ENCODE results near the gene CDRT15L2. TPM values are rescaled to one million over a fixed set of nuclear protein-coding genes. Genes with fewer than 3 reads are reported as not detected.
"Not testable (repeated sequence)": the region's sequence is repeated elsewhere in the genome, so short reads cannot be mapped to it uniquely, and the experiment has no call there.

CDRT15L2 gene
- total and polyA plus RNA-seq, 4 donors = not detected

GRCh38 chr17:20613248-20613647 is 33.7 kb downstream of the CDRT15L2 start:
- TF ChIP-seq JUND (IDR thresholded peaks at IDR 0.05) (no peak), RXRA (IDR thresholded peaks at IDR 0.05) (no peak), FOXA1 (IDR thresholded peaks at IDR 0.05) (no peak), SP1 (IDR thresholded peaks at IDR 0.05) (no peak), TAF1 (conservative IDR thresholded peaks at IDR 0.05) (no peak)
- Histone ChIP-seq H3K4me3 (ENCODE audit: low read depth in 1 of 3, low read length in 3 of 3) (no peak overlapping the region), H3K36me3 (ENCODE audit: control insufficient read depth in 4 of 4, insufficient read depth in 3 of 4, low read depth in 1 of 4, low read length in 3 of 4) (no peaks in the 10 kb centered on the region), H3K9me3 (ENCODE audit: control insufficient read depth in 4 of 4, low read length in 3 of 4) (no peaks in the 10 kb centered on the region), H3K4me1 (ENCODE audit: control insufficient read depth in 4 of 4, insufficient read depth in 4 of 4, low read length in 3 of 4) (no peaks in the 10 kb centered on the region), H3K27me3 (ENCODE audit: control insufficient read depth in 4 of 4, insufficient read depth in 4 of 4, low read length in 3 of 4) (no peaks in the 10 kb centered on the region), H3K27ac (ENCODE audit: low read depth in 1 of 2, low read length in 2 of 2) (no peak overlapping the region), H3K9ac (ENCODE audit: low read depth in 1 of 2, low read length in 2 of 2) (no peak overlapping the region)
- DNase-seq (ENCODE audit: low spot score) = no peak
- 89% methylated on average over 16 of the region's 16 CpGs for WGBS

DNA sequence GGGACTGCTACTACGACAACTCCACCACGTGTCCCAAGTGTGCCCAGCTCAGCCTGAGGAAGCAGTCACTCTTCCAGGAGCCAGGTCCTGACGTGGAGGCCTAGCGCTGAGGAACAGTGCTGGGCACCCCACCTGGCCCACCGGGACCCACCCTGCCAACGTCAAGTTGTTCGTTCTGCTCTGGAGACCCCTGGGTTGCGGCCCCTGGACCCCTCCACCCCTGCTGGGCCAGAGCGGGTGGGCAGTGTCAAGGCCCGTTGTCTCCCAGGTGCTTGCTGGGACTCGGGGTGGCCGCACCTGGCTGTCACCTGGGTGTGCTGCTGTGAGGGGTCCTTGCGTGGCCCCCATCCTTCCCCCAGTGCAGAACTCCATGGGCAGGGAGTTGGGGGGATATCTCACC is 34.4 kb downstream of the CDRT15L2 start:
- Histone ChIP-seq H3K27ac (ENCODE audit: low read depth in 1 of 2, low read length in 2 of 2) (no peak overlapping the region), H3K4me1 (ENCODE audit: control insufficient read depth in 4 of 4, insufficient read depth in 4 of 4, low read length in 3 of 4) (no peaks in the 10 kb centered on the region), H3K4me3 (ENCODE audit: low read depth in 1 of 3, low read length in 3 of 3) (no peak overlapping the region), H3K36me3 (ENCODE audit: control insufficient read depth in 4 of 4, insufficient read depth in 3 of 4, low read depth in 1 of 4, low read length in 3 of 4) (no peaks in the 10 kb centered on the region), H3K9ac (ENCODE audit: low read depth in 1 of 2, low read length in 2 of 2) (no peak overlapping the region), H3K9me3 (ENCODE audit: control insufficient read depth in 4 of 4, low read length in 3 of 4) (no peaks in the 10 kb centered on the region), H3K27me3 (ENCODE audit: control insufficient read depth in 4 of 4, insufficient read depth in 4 of 4, low read length in 3 of 4) (no peaks in the 10 kb centered on the region)
- TF ChIP-seq FOXA1 (IDR thresholded peaks at IDR 0.05) (no peak), JUND (IDR thresholded peaks at IDR 0.05) (no peak), EGR1 (IDR thresholded peaks at IDR 0.05; ENCODE audit: low read depth in 2 of 2) (no peak), TAF1 (conservative IDR thresholded peaks at IDR 0.05) (no peak), RXRA (IDR thresholded peaks at IDR 0.05) (no peak)
- TF ChIP-seq, protein P1, sequence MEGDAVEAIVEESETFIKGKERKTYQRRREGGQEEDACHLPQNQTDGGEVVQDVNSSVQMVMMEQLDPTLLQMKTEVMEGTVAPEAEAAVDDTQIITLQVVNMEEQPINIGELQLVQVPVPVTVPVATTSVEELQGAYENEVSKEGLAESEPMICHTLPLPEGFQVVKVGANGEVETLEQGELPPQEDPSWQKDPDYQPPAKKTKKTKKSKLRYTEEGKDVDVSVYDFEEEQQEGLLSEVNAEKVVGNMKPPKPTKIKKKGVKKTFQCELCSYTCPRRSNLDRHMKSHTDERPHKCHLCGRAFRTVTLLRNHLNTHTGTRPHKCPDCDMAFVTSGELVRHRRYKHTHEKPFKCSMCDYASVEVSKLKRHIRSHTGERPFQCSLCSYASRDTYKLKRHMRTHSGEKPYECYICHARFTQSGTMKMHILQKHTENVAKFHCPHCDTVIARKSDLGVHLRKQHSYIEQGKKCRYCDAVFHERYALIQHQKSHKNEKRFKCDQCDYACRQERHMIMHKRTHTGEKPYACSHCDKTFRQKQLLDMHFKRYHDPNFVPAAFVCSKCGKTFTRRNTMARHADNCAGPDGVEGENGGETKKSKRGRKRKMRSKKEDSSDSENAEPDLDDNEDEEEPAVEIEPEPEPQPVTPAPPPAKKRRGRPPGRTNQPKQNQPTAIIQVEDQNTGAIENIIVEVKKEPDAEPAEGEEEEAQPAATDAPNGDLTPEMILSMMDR (IDR thresholded peaks at IDR 0.05; ENCODE audit: low read depth, low read length, missing input control) = no peak
- TF ChIP-seq, protein P2, sequence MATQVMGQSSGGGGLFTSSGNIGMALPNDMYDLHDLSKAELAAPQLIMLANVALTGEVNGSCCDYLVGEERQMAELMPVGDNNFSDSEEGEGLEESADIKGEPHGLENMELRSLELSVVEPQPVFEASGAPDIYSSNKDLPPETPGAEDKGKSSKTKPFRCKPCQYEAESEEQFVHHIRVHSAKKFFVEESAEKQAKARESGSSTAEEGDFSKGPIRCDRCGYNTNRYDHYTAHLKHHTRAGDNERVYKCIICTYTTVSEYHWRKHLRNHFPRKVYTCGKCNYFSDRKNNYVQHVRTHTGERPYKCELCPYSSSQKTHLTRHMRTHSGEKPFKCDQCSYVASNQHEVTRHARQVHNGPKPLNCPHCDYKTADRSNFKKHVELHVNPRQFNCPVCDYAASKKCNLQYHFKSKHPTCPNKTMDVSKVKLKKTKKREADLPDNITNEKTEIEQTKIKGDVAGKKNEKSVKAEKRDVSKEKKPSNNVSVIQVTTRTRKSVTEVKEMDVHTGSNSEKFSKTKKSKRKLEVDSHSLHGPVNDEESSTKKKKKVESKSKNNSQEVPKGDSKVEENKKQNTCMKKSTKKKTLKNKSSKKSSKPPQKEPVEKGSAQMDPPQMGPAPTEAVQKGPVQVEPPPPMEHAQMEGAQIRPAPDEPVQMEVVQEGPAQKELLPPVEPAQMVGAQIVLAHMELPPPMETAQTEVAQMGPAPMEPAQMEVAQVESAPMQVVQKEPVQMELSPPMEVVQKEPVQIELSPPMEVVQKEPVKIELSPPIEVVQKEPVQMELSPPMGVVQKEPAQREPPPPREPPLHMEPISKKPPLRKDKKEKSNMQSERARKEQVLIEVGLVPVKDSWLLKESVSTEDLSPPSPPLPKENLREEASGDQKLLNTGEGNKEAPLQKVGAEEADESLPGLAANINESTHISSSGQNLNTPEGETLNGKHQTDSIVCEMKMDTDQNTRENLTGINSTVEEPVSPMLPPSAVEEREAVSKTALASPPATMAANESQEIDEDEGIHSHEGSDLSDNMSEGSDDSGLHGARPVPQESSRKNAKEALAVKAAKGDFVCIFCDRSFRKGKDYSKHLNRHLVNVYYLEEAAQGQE (IDR thresholded peaks at IDR 0.05) = no peak
- TF ChIP-seq, protein P3, sequence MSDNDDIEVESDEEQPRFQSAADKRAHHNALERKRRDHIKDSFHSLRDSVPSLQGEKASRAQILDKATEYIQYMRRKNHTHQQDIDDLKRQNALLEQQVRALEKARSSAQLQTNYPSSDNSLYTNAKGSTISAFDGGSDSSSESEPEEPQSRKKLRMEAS (IDR thresholded peaks at IDR 0.05) = no peak
- TF ChIP-seq, protein P4, sequence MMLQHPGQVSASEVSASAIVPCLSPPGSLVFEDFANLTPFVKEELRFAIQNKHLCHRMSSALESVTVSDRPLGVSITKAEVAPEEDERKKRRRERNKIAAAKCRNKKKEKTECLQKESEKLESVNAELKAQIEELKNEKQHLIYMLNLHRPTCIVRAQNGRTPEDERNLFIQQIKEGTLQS (IDR thresholded peaks at IDR 0.05) = no peak
- DNase-seq (ENCODE audit: low spot score) = no peak
- 89% methylated on average over 13 of the region's 13 CpGs for WGBS

- 78% methylated on average over 3 of the region's 3 CpGs for WGBS
- DNase-seq (ENCODE audit: low spot score); H3K36me3 ChIP-seq (ENCODE audit: control insufficient read depth in 4 of 4, insufficient read depth in 3 of 4, low read depth in 1 of 4, low read length in 3 of 4); H3K27ac ChIP-seq (ENCODE audit: low read depth in 1 of 2, low read length in 2 of 2); H3K9me3 ChIP-seq (ENCODE audit: control insufficient read depth in 4 of 4, low read length in 3 of 4); H3K4me1 ChIP-seq (ENCODE audit: control insufficient read depth in 4 of 4, insufficient read depth in 4 of 4, low read length in 3 of 4); H3K9ac ChIP-seq (ENCODE audit: low read depth in 1 of 2, low read length in 2 of 2); H3K27me3 ChIP-seq (ENCODE audit: control insufficient read depth in 4 of 4, insufficient read depth in 4 of 4, low read length in 3 of 4); H3K4me3 ChIP-seq (ENCODE audit: low read depth in 1 of 3, low read length in 3 of 3): not testable (repeated sequence)
These were observed 35.9 kb downstream of the CDRT15L2 start for GRCh38 chr17:20615461-20615860.

Small RNA genes lying within 50 kb of the gene (small RNA-seq; reads per million reads assigned to genes)
- gene AC015818.1 (not detected), gene AC087499.1 (not detected), gene AC087499.3 (not detected)

Other genes starting within 250 kb of the CDRT15L2 start
- not detected for gene LGALS9B, start 112.2 kb upstream of the CDRT15L2 start, total RNA-seq
- gene LGALS9B, start 112.2 kb upstream of the CDRT15L2 start, polyA plus RNA-seq = not detected

All from liver (tissue), 10 donors.